ENCODE measurements around the gene NRG3.

DNA sequence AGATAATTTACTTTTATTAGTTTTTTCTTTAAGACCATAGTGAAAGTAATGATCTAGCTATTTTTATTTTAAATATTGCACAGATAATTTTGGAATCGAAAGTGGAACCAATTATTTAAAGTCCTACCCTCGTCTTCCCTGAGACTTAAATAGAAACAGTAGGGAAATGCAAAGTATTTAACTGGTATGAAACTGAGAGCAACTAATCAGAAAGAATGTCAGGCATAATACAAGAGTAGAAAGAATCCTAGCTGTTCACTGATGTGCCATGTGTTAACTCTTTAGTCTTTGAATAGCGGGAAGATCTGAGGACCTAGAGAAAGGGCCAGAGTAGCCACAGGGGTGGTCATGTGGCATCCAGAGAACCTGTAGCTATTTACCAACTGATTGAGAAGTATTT is 630.0 kb downstream of the NRG3 start:
- TF ChIP-seq, protein P1, sequence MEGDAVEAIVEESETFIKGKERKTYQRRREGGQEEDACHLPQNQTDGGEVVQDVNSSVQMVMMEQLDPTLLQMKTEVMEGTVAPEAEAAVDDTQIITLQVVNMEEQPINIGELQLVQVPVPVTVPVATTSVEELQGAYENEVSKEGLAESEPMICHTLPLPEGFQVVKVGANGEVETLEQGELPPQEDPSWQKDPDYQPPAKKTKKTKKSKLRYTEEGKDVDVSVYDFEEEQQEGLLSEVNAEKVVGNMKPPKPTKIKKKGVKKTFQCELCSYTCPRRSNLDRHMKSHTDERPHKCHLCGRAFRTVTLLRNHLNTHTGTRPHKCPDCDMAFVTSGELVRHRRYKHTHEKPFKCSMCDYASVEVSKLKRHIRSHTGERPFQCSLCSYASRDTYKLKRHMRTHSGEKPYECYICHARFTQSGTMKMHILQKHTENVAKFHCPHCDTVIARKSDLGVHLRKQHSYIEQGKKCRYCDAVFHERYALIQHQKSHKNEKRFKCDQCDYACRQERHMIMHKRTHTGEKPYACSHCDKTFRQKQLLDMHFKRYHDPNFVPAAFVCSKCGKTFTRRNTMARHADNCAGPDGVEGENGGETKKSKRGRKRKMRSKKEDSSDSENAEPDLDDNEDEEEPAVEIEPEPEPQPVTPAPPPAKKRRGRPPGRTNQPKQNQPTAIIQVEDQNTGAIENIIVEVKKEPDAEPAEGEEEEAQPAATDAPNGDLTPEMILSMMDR (IDR thresholded peaks at IDR 0.05), result no peak
- TF ChIP-seq POLR2A (IDR thresholded peaks at IDR 0.05), result no peak

Data from testis (tissue), 2 donors.